GM19372 (cell line): Measurements from ENCODE around the gene MYL6B.
"Not testable (repeated sequence)": the region's sequence is repeated elsewhere in the genome, so short reads cannot be mapped to it uniquely, and the experiment has no call there.

Experiments used
- ATAC-seq: cut with Tn5 transposase; IDR thresholded peaks from one replicate; pipeline ENCODE4 v1.9.1; 2021; ENCODE audit warnings: mild to moderate bottlenecking, low read depth, moderate library complexity; ENCODE audit not compliant: unreplicated experiment

MYL6B gene

DNA sequence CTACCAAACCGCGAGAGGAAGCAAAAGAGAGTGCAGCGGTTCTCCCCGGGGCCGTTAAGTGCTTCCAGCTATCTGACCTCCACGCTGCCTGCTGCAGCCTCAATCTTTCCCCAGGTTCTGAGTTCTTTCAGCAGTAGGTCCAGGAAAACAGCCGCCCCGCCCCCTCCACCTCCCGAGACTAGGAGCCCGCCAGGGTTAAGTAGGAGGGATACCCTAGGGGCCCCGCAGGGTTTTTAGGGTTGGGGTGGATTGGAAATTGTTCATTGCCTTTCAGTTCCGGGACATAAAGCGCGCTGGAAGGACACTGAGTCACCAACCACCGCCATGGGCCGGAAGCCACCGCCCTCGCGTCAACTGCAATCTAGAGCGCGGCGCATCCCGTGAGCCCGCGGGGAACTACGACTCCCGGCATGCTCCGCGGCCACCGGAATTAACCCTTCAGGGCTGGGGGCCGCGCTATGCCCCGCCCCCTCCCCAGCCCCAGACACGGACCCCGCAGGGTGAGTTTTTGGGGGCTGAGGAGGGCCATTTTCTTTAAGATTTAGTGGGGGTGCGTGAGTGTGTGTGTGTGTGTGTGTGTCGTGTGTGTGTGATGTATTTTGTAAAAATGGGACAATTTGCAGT, at the start of gene MYL6B:
Gene MYL6B (plus strand): TSS at position 456 of the 624 bp plus-strand sequence. CDS start 1,332 bp downstream, outside the sequence.
- peak; percentile 94 for ATAC-seq

DNA sequence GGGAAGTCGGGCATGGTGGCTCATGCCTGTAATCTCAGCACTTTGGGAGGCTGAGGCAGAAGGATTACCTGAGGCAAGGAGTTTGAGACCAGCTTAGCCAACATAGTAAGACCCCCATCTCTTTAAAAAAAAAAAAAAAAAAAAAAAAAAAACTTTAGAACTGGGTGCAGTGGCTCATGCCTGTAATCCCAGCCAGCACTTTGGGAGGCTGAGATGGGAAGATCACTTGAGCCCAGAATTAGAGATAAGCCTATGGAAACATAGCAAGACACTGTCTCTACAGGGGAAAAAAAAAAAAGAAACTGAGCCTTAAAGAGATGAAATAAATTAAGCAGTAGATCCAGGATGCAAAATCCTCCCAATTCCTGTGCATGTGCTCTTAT, 49.7 kb upstream of the MYL6B start:
- no peak for ATAC-seq

DNA sequence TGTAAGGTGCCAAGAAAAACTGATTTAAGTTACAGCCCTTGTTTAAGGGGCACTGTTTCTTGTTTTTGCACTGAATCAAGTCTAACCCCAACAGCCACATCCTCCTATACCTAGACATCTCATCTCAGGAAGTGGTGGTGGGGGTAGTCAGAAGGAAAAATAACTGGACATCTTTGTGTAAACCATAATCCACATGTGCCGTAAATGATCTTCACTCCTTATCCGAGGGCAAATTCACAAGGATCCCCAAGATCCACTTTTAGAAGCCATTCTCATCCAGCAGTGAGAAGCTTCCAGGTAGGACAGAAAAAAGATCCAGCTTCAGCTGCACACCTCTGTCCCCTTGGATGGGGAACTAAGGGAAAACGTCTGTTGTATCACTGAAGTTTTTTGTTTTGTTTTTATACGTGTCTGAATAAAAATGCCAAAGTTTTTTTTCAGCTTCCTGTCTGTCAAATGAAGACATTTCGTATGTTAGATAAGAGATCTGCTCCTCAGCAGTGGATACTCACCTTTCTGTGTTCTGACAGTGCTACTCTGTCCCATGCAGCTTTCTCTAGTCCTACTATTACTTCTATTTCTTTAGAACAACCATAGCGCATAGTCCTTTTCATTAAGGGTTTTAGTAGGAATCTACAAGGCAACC, 49.2 kb upstream of the MYL6B start:
- ATAC-seq = no peak

DNA sequence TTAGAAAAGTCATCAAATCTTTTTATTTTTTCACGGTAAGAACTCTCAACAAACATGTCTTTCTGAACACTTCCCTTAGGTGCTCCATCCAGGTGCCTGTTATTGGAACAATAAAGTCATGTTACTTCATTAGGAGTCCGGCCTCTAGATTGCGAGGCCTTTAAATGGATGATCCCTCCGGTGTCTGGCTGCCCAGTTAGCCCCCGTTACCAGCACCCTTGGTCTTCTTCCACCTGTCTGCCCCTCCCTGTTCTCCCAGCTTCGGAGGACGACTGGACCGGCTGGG, 48.6 kb upstream of the MYL6B start:
- no peak for ATAC-seq

DNA sequence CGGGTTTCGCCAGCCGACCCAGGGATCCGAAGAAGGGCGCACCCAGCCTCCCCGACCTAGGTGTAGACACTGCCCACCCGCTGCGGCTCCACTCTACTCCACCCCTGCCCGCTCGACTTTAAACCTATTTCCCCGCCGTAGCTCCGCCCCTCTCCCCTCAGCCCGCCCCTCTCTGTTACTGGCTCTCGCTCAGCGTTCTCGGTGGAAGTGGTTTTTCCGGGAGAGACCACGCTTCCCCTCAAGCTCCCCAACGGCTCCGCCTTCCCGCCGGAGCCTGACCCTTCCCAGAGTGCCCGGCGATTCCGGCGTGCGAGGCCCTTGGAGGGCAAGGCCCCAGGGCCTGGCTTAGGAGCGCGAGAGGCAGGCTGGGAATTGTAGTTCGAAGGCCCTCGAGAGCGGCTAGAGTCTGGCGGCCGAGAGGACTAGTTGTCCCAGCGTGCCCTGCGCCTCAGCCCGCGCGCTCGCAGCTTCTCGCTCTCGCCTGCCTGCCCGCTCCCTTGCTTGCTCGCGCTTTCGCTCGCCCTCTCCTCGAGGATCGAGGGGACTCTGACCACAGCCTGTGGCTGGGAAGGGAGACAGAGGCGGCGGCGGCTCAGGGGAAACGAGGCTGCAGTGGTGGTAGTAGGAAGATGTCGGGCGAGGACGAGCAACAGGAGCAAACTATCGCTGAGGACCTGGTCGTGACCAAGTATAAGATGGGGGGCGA, 48.1 kb upstream of the MYL6B start, which contains the start of gene PA2G4:
Gene PA2G4 (plus strand): TSS at position 451 of the 706 bp plus-strand sequence. CDS start 179 bp downstream, at position 630.
- ATAC-seq = peak; percentile 92

DNA sequence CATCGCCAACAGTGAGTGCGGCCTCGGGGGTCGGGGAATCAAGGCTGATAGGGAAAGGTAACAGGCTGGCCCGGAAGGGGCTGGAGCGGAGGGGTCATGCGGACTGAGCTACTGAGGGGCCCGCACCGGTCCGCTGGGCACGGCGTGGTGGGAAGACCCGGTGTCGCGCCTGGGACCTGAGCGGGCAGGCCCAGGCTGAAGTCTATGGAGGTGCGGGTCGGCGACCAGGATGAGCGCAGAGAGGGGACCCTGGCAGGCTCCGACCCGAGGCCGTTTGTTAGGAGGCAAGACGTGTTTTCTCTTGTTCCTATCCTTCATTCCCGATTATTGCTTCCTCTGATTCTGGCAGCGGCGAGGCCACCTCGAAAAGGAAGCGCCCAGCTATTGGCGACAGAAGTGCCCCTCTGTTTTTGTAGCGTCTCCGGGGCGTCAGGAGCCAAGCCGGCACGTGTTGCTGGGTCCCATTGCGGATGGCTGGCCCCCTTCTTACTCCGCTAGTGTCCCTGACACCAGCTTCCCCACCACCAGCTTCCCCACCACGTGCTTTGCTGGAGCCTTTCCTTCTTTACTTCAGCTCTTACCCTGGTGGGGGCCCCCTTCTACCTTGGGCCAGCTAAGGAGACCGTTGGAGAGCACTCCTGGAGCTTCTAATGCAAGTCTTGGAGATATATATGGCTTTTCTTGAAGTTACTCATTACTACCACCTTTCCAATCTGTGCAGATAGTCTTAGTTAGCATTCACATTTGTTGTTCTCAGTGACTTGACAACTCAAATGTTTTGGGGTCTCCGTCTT, 47.4 kb upstream of the MYL6B start:
- ATAC-seq = peak; percentile 3

DNA sequence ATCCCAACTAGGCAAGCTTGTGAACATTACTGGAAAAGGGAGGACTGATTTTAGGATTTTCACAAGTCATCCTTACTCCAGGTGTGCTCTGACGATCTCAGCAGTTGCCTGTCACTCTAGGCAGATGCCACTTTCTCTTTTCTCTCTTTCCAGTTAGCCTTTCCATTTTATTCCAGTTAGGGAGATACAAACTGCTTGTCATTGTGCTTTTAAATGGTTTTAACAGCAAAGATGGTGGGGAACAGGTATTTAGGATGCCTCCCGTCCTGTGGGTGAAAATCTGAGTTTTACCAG, 46.8 kb upstream of the MYL6B start:
- ATAC-seq = no peak

DNA sequence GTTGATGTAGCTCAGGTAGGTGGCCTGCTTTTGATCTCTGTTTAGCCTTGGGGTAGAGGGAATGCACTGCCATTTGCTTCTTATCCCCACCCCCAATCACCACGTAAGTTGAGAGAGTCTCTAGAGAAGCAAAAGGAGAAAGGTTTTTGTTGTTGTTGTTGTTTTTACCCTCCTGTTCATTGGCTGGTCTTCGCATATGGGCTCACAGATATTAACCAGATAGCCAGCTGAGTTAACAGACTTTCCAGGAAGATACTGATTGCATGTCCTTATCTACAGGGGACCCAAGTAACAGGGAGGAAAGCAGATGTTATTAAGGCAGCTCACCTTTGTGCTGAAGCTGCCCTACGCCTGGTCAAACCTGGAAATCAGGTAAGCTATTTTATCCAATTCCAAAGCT, 45.1 kb upstream of the MYL6B start:
- ATAC-seq = no peak

DNA sequence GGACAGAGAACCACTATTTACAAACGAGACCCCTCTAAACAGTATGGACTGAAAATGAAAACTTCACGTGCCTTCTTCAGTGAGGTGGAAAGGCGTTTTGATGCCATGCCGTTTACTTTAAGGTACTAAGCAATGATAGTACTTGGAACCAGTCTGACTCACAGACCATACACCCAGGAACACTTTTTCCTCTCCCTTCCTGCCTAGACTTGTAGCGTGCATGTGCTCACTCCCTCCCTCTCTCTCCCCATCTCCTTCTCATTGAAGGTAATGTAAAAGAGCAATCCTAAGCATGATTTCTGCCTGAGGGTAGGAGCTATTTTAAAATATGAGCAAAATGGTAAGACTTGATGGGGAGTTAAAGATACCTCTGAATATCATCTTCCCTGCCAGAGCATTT, 41.8 kb upstream of the MYL6B start:
- ATAC-seq = no peak

DNA sequence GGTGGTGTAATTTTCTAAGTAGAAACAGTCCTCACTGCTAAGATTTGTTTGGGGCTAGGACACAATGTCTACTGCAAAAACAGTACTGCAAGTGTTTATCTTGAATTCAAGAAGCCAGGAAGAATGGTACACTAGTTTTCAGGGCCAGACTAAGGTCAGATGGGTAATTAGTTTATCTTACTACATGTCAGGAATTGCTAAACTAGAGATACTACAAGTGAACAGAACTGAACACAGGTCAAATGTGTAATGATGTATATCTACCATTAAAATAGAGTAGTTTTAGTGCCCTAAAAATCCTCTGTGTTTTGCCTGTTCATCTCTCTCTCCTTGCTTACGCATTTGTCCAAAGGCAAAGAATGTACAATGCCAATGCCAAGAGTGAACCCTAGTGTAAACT, 38.3 kb upstream of the MYL6B start:
- no peak for ATAC-seq

DNA sequence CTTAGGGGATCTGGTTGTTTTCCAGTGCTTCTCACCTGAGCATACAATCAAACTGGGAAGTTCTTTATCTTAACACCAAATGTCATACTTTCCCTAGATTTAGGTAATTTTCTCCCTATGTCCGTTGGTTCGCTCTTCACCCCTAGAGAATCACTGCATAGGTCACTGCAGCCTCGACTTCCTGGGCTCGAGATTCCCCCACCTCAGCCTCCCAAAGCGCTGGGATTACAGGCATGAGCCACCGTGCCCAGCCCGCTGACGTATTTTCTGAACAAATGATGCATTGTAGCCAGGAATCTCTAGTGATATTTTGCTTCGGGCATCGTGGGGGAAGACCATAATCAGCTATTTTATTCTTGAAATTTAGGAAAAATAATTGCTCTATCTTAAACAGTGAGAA, 37.1 kb upstream of the MYL6B start:
- no peak for ATAC-seq

DNA sequence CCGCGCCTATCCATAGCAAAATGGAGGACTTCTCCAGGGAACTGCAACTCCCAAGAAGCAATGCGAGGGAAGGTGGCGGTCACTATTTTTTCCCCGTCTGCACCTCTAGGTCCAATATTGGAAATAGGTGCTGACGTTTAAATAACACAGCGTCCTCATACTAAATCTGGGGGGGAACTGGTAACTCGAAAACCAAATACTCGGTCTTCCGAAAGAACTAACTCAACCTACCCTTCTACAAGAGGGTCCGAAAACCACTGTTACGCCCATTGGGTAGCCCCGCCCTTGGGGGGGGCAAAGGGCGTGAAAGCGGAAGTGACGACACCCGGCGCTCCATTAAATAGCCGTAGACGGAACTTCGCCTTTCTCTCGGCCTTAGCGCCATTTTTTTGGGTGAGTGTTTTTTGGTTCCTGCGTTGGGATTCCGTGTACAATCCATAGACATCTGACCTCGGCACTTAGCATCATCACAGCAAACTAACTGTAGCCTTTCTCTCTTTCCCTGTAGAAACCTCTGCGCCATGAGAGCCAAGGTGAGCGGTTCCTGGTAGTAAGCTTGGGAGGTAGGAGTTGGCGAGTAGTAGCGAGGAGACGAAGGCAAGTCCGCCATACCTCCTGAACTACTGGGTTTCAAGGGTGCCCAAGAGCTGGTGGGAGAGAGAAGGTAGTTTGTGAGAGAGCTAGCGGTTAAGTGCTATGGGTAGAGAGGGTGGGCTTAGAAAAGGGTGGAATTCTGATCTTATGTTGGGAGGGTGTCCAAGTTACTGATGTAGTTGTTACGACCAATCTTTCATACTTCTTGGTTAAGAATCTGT, 35.9 kb upstream of the MYL6B start, which contains the start of gene RPL41:
Gene RPL41 (plus strand): TSS at position 367 of the 815 bp plus-strand sequence.
- peak; percentile 43 for ATAC-seq

DNA sequence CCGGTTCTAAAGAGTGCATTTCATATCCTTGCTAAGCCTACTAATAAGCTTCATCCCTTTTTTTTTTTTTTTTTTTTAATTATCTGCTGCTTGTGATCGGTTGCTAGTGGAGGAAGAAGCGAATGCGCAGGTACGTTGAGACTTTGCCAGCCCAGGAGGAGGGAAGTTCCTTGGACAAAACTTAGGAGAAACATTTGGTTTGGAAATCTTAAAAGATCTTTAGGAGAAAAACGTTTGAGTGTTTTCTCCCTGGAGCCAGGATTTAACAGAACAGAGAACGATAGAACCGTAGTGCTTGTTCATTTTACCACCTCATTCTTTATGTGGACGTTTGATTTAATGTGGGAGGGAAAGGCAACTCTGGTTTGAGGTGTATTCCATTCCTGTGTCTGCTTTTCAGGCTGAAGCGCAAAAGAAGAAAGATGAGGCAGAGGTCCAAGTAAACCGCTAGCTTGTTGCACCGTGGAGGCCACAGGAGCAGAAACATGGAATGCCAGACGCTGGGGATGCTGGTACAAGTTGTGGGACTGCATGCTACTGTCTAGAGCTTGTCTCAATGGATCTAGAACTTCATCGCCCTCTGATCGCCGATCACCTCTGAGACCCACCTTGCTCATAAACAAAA, 35.2 kb upstream of the MYL6B start:
- not testable (repeated sequence) for ATAC-seq

DNA sequence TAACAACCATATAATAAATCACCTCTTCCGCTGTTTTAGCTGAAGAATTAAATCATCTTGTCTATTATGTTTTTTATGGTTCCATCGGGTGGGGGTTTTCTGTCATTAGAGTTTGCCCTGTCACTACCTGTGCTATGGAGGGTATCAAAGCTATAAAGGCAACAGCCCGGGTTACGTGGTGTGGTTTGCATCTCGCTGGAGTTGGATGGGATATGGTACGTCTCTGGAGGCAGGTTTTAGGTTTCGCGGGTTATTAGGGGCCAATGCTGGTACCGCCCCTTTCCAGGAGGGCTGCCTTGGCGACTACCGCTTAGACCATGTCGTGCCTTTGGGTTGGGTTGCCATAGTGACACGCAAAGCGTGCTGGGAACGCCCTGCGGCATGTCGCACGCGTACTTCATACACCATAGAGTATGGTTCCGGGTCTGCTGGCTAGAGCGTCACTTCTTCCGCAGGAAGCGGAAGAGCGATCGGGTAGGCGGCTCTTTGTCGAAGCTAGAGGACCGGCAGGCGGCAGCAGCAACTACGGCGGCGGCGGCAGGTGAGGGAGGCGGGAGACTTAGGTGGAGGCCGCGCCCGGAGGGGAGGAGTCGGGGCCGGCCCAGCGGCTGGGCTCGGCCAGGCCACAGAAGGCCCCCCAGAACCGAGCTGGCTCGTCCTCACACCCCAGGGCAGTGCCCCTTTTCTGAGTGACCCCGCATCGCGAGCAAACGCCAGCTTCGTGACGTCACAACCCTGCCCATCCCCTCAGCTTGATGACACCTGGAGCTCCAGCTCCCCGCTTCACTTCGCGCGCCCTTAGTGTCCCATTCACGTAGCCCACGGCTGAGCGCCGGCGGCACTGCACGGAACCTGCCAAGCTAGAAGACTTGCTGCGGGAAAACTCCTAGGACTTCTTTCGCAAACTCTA, 34.4 kb upstream of the MYL6B start, which contains the start of gene ZC3H10:
Gene ZC3H10 (plus strand): TSS at position 489 of the 910 bp plus-strand sequence. CDS start 2,297 bp downstream, outside the sequence.
- peak; percentile 74 for ATAC-seq

DNA sequence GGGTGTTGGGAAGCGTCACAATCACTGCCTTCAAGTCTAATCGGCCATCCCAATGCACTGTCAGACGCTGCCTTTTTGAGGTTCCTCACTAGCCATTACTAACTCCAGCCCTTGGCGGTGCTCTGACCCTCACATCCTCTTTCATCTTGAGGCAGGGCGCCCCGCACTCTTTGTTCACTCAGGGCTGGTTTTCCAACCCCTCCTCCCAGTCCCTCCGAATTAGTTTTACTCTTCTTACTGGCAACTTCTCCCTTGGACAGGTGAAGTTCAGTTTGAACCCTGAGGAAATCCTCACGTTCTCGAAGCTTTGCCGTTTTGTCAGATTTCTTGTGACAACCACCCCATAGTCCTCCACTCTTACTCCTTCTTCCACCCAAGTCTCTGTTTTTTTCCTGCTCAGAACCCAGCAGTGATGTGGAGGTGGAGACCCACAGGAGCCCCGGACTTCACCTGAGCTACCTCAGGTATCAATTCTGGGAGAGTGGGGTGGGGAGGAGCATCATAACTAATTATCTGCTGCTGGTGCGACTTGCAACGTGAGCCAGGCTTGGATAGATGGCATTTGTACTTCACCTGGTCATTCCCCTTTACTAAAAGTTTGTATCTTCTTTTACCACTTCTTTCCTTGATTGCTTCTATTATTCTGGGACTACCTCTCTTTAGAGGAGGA, 33.6 kb upstream of the MYL6B start:
- ATAC-seq = no peak

DNA sequence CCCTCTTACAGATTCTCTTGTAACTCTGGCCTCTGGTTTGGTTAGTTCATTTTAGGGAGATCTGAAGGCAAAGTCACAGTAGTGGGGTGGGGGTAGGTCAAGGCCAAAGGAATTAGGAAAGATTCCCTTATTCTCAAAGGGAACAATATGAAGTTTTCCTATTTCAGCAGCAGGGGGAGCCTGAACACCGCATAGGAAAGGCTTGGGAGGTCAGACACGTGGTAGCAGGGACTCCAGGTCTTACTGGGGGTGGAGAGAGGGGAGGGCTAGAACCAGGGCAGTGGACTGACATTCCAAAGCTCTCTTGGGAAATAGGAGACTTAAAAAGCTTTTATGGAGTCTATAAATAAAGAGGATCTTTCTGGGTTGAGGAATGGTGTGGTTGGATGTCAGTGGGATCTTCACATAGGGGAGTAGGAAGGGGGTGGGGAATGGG, 33.0 kb upstream of the MYL6B start:
- ATAC-seq = no peak

DNA sequence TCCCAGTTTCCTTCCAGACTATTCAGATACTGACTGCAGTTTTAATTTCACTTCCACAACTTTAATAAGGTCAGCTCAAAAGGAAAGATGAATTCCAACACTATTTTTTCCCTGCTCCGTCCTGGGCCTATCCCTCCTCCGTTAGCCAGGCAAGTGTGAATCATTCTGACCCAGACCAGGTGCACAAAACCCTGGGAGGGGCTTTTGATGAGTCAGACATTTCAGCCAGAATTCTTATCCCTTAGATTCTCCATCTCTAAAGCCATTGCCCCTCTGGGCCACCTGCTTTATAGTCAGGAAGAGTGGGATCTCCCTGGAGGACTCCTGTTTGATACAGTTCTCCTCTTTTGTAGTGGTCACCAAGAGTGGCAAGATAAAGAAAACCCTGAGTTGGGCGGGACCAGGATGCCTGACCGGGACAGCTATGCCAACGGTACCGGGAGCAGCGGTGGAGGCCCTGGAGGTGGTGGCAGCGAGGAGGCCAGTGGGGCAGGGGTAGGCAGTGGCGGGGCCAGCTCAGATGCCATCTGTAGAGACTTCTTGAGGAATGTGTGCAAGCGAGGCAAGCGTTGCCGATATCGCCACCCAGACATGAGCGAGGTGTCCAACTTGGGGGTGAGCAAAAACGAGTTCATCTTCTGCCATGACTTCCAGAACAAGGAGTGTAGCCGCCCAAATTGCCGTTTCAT, 32.1 kb upstream of the MYL6B start:
- no peak for ATAC-seq
